Measurements from ENCODE around the gene STX2. TPM values are rescaled to one million over a fixed set of nuclear protein-coding genes. Genes with fewer than 3 reads are reported as not detected.
"Not testable (repeated sequence)": the region's sequence is repeated elsewhere in the genome, so short reads cannot be mapped to it uniquely, and the experiment has no call there.

The STX2 gene
- polyA plus RNA-seq (2013), result 12.1 TPM

GRCh38 chr12:130838951-130839769, at the start of gene STX2:
Gene STX2 (minus strand): TSS chr12:130839250. CDS start chr12:130839099, 151 bp downstream.
- CTCF ChIA-PET, result no interaction called here
- no peaks in the 10 kb centered on the region for H3K9me3 ChIP-seq (ENCODE audit: control extremely low read depth in 1 of 5, control insufficient read depth in 4 of 5, insufficient read depth in 2 of 5, low read depth in 1 of 5, low read length in 4 of 5)
- H3K4me3 ChIP-seq (ENCODE audit: control insufficient read depth in 1 of 7, extremely low read depth in 1 of 7, insufficient read depth in 4 of 7, low read depth in 2 of 7, low read length in 6 of 7), result peak within 1 kb of the TSS; percentile 35 to 81 (median 66)
- DNase-seq, result peak; percentile 75 to 81 (median 79)
- H3K27me3 ChIP-seq (replicated peaks in 2 of 5; ENCODE audit: control insufficient read depth in 4 of 5, insufficient read depth in 5 of 5, low read length in 4 of 5), result no peaks in the 10 kb centered on the region
- H3K36me3 ChIP-seq (ENCODE audit: control insufficient read depth in 4 of 4, insufficient read depth in 4 of 4, low read length in 3 of 4), result no peaks in the 10 kb centered on the region
- POLR2A ChIA-PET, result no interaction called here
- no peak within 1 kb of the TSS for H3K27ac ChIP-seq (ENCODE audit: insufficient read depth in 1 of 2, low read depth in 1 of 2, low read length in 2 of 2, poor library complexity in 1 of 2, severe bottlenecking in 2 of 2)
- under 1% methylated on average over 38 of the region's 79 CpGs for WGBS (ENCODE audit: insufficient coverage)
- peaks cover 8 to 27% (median 14%) of the 10 kb centered on the region in 4 experiments for H3K4me1 ChIP-seq (ENCODE audit: control extremely low read depth in 1 of 4, control insufficient read depth in 4 of 4, insufficient read depth in 4 of 4, low read length in 3 of 4)

GRCh38 chr12:130887190-130887589, 48.1 kb upstream of the STX2 start:
- DNase-seq; H3K4me3 ChIP-seq (ENCODE audit: control insufficient read depth in 1 of 7, extremely low read depth in 1 of 7, insufficient read depth in 4 of 7, low read depth in 2 of 7, low read length in 6 of 7); H3K4me1 ChIP-seq (ENCODE audit: control extremely low read depth in 1 of 4, control insufficient read depth in 4 of 4, insufficient read depth in 4 of 4, low read length in 3 of 4); H3K27ac ChIP-seq (ENCODE audit: insufficient read depth in 1 of 2, low read depth in 1 of 2, low read length in 2 of 2, poor library complexity in 1 of 2, severe bottlenecking in 2 of 2); H3K9me3 ChIP-seq (ENCODE audit: control extremely low read depth in 1 of 5, control insufficient read depth in 4 of 5, insufficient read depth in 2 of 5, low read depth in 1 of 5, low read length in 4 of 5); CTCF ChIA-PET; H3K36me3 ChIP-seq (ENCODE audit: control insufficient read depth in 4 of 4, insufficient read depth in 4 of 4, low read length in 3 of 4); H3K27me3 ChIP-seq (replicated peaks in 2 of 5; ENCODE audit: control insufficient read depth in 4 of 5, insufficient read depth in 5 of 5, low read length in 4 of 5); POLR2A ChIA-PET: not testable (repeated sequence)
- WGBS (ENCODE audit: insufficient coverage), result 92% methylated on average over 2 of the region's 17 CpGs

DNA sequence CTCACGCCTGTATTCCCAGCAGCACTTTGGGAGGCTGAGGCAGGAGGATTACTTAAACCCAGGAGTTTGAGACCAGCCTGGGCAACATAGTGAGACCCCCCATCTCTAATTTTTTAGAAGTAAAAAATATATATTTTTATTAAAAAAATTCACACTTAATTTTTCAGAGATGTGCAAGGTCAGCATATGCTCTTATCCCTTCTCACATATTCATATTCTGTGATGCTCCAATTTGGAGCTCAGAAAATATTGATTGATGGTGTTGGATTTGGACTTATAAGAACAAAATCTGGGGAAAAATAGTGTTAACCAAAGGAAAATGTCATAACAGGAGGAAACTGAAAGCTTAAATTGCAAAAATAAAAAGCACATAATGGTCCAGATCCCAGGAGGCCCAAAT, 42.5 kb upstream of the STX2 start:
- ChIA-PET CTCF (no interaction called here), POLR2A (no interaction called here)

DNA sequence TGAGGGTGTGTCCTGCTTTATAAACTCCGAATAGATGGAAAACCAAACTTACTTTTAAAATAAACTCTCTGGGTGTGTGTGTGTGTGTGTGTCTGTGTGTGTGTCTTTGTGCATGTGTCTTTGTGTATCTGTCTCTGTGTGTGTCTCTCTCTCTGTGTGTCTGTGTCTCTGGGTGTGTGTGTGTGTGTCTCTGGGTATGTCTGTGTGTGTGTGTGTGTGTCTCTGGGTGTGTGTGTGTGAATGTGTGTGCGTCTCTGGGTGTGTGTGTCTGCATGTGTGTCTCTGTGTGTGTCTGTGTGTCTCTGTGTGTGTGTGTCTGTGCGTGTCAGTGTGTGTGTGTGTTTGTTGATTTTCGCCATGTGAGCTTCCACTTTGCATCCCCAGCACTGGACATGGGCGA, 42.0 kb upstream of the STX2 start:
- H3K4me3 ChIP-seq (ENCODE audit: control insufficient read depth in 1 of 7, extremely low read depth in 1 of 7, insufficient read depth in 4 of 7, low read depth in 2 of 7, low read length in 6 of 7), result peak overlapping the region in 1 of 7 experiments; percentile 73
- CTCF ChIA-PET, result no interaction called here
- POLR2A ChIA-PET, result no interaction called here
- no peak for DNase-seq
- peaks cover 5 to 20% (median 9%) of the 10 kb centered on the region in 4 experiments for H3K36me3 ChIP-seq (ENCODE audit: control insufficient read depth in 4 of 4, insufficient read depth in 4 of 4, low read length in 3 of 4)
- 100% methylated on average over 2 of the region's 5 CpGs for WGBS (ENCODE audit: insufficient coverage)
- H3K9me3 ChIP-seq (ENCODE audit: control extremely low read depth in 1 of 5, control insufficient read depth in 4 of 5, insufficient read depth in 2 of 5, low read depth in 1 of 5, low read length in 4 of 5), result no peaks in the 10 kb centered on the region
- H3K27ac ChIP-seq (ENCODE audit: insufficient read depth in 1 of 2, low read depth in 1 of 2, low read length in 2 of 2, poor library complexity in 1 of 2, severe bottlenecking in 2 of 2), result no peak overlapping the region
- peaks cover 0 to 2% (median 0%) of the 10 kb centered on the region in 5 experiments for H3K27me3 ChIP-seq (replicated peaks in 2 of 5; ENCODE audit: control insufficient read depth in 4 of 5, insufficient read depth in 5 of 5, low read length in 4 of 5)
- peaks cover 0 to 10% (median 8%) of the 10 kb centered on the region in 4 experiments for H3K4me1 ChIP-seq (ENCODE audit: control extremely low read depth in 1 of 4, control insufficient read depth in 4 of 4, insufficient read depth in 4 of 4, low read length in 3 of 4)

More for the DNA sequence above, 42.5 kb upstream of the STX2 start:
- peaks cover 0 to 10% (median 8%) of the 10 kb centered on the region in 4 experiments for H3K4me1 ChIP-seq (ENCODE audit: control extremely low read depth in 1 of 4, control insufficient read depth in 4 of 4, insufficient read depth in 4 of 4, low read length in 3 of 4)
- peaks cover under 1 to 15% (median 5%) of the 10 kb centered on the region in 4 experiments for H3K36me3 ChIP-seq (ENCODE audit: control insufficient read depth in 4 of 4, insufficient read depth in 4 of 4, low read length in 3 of 4)
- DNase-seq, result no peak
- peaks cover 0 to 2% (median 0%) of the 10 kb centered on the region in 5 experiments for H3K27me3 ChIP-seq (replicated peaks in 2 of 5; ENCODE audit: control insufficient read depth in 4 of 5, insufficient read depth in 5 of 5, low read length in 4 of 5)
- no peak overlapping the region for H3K27ac ChIP-seq (ENCODE audit: insufficient read depth in 1 of 2, low read depth in 1 of 2, low read length in 2 of 2, poor library complexity in 1 of 2, severe bottlenecking in 2 of 2)
- no peak overlapping the region for H3K4me3 ChIP-seq (ENCODE audit: control insufficient read depth in 1 of 7, extremely low read depth in 1 of 7, insufficient read depth in 4 of 7, low read depth in 2 of 7, low read length in 6 of 7)
- WGBS (ENCODE audit: insufficient coverage), result no CpG with 5 or more reads among the region's 1 CpG
- no peaks in the 10 kb centered on the region for H3K9me3 ChIP-seq (ENCODE audit: control extremely low read depth in 1 of 5, control insufficient read depth in 4 of 5, insufficient read depth in 2 of 5, low read depth in 1 of 5, low read length in 4 of 5)

GRCh38 chr12:130880411-130880885, 41.4 kb upstream of the STX2 start:
- H3K36me3 ChIP-seq (ENCODE audit: control insufficient read depth in 4 of 4, insufficient read depth in 4 of 4, low read length in 3 of 4), result peaks cover 7 to 26% (median 13%) of the 10 kb centered on the region in 4 experiments
- H3K9me3 ChIP-seq (ENCODE audit: control extremely low read depth in 1 of 5, control insufficient read depth in 4 of 5, insufficient read depth in 2 of 5, low read depth in 1 of 5, low read length in 4 of 5), result no peaks in the 10 kb centered on the region
- H3K4me1 ChIP-seq (ENCODE audit: control extremely low read depth in 1 of 4, control insufficient read depth in 4 of 4, insufficient read depth in 4 of 4, low read length in 3 of 4), result peaks cover 0 to 10% (median 8%) of the 10 kb centered on the region in 4 experiments
- 30% methylated on average over 10 of the region's 10 CpGs for WGBS (ENCODE audit: insufficient coverage)
- peak overlapping the region in 5 of 7 experiments; percentile 35 to 73 (median 62) for H3K4me3 ChIP-seq (ENCODE audit: control insufficient read depth in 1 of 7, extremely low read depth in 1 of 7, insufficient read depth in 4 of 7, low read depth in 2 of 7, low read length in 6 of 7)
- H3K27ac ChIP-seq (ENCODE audit: insufficient read depth in 1 of 2, low read depth in 1 of 2, low read length in 2 of 2, poor library complexity in 1 of 2, severe bottlenecking in 2 of 2), result no peak overlapping the region
- ChIA-PET CTCF (no interaction called here), POLR2A (no interaction called here)
- peak in 2 of 3 donors; percentile 25 to 47 for DNase-seq
- peaks cover 0 to 2% (median 0%) of the 10 kb centered on the region in 5 experiments for H3K27me3 ChIP-seq (replicated peaks in 2 of 5; ENCODE audit: control insufficient read depth in 4 of 5, insufficient read depth in 5 of 5, low read length in 4 of 5)

DNA sequence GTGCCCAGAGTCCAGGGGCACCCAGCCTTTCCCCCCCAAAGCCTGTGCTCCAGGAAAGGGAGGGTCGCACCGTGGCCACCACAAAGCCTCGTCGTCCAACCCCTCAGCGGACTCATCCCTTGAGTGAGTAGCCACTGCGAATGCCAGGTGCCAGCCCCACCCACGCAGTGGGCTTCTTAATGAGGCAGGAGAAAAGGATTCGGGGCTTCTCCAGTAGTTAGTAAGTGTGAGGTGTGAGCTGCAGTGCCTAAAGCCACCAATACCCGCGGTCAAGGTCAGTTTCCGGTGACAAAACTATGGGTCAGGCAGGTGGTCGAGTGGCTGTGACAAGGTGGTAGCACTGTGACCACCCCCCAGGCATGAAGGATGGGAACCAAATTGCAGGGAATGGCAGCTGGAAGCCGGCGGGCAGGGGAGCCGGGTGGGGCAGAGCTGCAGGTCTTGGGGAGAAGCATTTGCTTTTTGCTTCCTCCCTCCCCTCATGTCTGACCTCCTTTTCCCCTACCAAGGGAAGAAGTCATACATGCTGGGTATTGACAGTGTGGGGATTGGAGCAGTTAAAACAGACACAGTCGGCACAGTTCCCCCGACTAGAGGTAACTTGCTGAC, 40.8 kb upstream of the STX2 start:
- peak in 1 of 3 donors; percentile 11 for DNase-seq
- H3K27me3 ChIP-seq (replicated peaks in 2 of 5; ENCODE audit: control insufficient read depth in 4 of 5, insufficient read depth in 5 of 5, low read length in 4 of 5), result peaks cover 0 to 2% (median 0%) of the 10 kb centered on the region in 5 experiments
- H3K4me1 ChIP-seq (ENCODE audit: control extremely low read depth in 1 of 4, control insufficient read depth in 4 of 4, insufficient read depth in 4 of 4, low read length in 3 of 4), result peaks cover 0 to 10% (median 8%) of the 10 kb centered on the region in 4 experiments
- H3K4me3 ChIP-seq (ENCODE audit: control insufficient read depth in 1 of 7, extremely low read depth in 1 of 7, insufficient read depth in 4 of 7, low read depth in 2 of 7, low read length in 6 of 7), result peak overlapping the region in 5 of 7 experiments; percentile 35 to 73 (median 62)
- CTCF ChIA-PET, result no interaction called here
- POLR2A ChIA-PET, result no interaction called here
- H3K9me3 ChIP-seq (ENCODE audit: control extremely low read depth in 1 of 5, control insufficient read depth in 4 of 5, insufficient read depth in 2 of 5, low read depth in 1 of 5, low read length in 4 of 5), result no peaks in the 10 kb centered on the region
- WGBS (ENCODE audit: insufficient coverage), result 89% methylated on average over 6 of the region's 17 CpGs
- no peak overlapping the region for H3K27ac ChIP-seq (ENCODE audit: insufficient read depth in 1 of 2, low read depth in 1 of 2, low read length in 2 of 2, poor library complexity in 1 of 2, severe bottlenecking in 2 of 2)
- H3K36me3 ChIP-seq (ENCODE audit: control insufficient read depth in 4 of 4, insufficient read depth in 4 of 4, low read length in 3 of 4), result peaks cover 7 to 32% (median 18%) of the 10 kb centered on the region in 4 experiments

Data from common myeloid progenitor, CD34-positive (primary cell).